Measurements from ENCODE around the gene NAT10.

Gene NAT10

DNA sequence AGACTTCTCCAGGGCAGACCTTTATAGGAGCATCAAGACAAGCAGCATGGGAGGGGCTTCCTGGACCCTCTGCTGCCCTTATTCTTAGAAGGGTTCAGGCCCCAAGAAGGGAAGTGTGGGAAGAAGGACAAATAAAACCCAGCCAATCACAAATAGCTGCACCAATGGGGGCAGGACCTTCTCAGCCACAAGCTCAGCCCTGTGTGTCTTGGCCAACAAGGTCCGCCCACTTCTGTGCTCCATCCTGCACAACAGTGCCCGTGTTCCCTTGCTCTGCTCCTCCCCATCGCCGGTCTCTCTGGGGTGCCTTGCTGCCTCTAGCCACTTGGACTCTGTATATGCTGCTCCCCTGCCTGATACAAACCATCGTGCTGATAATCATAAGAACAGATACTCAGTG is 86.1 kb downstream of the NAT10 start:
- no peak for DNase-seq

GRCh38 chr11:34192481-34193401 is 87.3 kb downstream of the NAT10 start:
- no peak for DNase-seq

GRCh38 chr11:34194576-34195335 is 89.3 kb downstream of the NAT10 start:
- no peak for DNase-seq

All from activated naive CD4-positive, alpha-beta T cell treated with Interleukin-2 at 50 U/mL for 16 hours (primary cell).